ES-I3 (cell line): ENCODE measurements around the gene FAT4.

Experiments used
- H3K36me3 ChIP-seq: 2 replicates; pipeline ENCODE4 v1.6.1; 2013; ENCODE audit warnings: mild to moderate bottlenecking, low read length, control low read depth, moderate library complexity; ENCODE audit not compliant: insufficient read depth
- H3K4me1 ChIP-seq: 2 replicates; pipeline ENCODE4 v1.6.1; 2013; ENCODE audit warnings: mild to moderate bottlenecking, control low read depth, low read length; ENCODE audit not compliant: insufficient read depth
- H3K9ac ChIP-seq: 2 replicates; pipeline ENCODE4 v1.6.1; 2013; ENCODE audit warnings: low read depth, mild to moderate bottlenecking, low read length, moderate library complexity
- H3K9me3 ChIP-seq: 2 replicates; pipeline ENCODE4 v1.6.1; 2013; ENCODE audit warnings: mild to moderate bottlenecking, low read length, moderate library complexity; ENCODE audit not compliant: control insufficient read depth, insufficient read depth

Gene FAT4

DNA sequence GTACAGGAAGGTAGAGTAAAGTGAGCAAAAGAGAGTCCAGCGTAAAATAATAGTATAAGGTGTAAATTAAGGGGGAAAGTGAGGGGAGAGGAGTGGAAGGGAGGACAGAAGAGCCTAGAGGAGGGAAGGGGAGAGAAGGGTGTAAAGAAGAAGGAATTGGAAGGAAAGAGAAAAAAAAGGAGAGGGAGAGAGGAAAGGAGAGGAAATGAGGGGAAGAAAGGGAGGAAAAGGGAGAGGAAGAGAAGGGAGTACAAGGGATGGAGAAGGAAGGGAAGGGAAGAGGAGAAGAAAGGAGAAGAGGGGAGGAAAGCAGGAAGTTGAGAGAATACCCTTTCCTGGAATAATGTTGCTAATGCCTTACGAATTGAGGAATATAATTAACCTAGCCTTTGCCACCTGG is 3.3 kb upstream of the FAT4 start:
- Histone ChIP-seq H3K9ac (no peak overlapping the region), H3K36me3 (no peaks in the 10 kb centered on the region), H3K9me3 (no peaks in the 10 kb centered on the region), H3K4me1 (no peaks in the 10 kb centered on the region; the same call in 1 of the 2 replicates)

DNA sequence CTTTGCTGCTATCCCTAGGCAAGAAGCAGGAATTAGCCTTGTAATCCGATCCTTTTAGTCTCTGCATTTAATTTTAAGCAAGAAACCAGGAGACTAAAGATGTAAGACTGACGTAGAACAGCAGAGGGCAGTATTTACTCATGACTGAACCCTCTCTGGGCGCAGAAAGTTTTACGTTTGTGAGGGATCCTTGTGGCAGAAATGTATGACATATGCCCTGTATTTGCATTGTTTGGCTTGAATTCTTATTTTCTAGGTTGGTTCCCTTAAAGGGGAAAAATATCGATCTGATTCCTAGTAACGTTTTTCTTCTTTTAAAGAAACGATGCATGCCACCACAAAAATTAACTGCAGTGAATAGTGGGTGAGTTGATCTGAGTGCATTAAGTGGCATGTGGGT is 1.3 kb upstream of the FAT4 start:
- Histone ChIP-seq H3K9ac (peak overlapping the region; percentile 84), H3K9me3 (no peaks in the 10 kb centered on the region), H3K4me1 (no peaks in the 10 kb centered on the region; the same call in 1 of the 2 replicates), H3K36me3 (no peaks in the 10 kb centered on the region)

DNA sequence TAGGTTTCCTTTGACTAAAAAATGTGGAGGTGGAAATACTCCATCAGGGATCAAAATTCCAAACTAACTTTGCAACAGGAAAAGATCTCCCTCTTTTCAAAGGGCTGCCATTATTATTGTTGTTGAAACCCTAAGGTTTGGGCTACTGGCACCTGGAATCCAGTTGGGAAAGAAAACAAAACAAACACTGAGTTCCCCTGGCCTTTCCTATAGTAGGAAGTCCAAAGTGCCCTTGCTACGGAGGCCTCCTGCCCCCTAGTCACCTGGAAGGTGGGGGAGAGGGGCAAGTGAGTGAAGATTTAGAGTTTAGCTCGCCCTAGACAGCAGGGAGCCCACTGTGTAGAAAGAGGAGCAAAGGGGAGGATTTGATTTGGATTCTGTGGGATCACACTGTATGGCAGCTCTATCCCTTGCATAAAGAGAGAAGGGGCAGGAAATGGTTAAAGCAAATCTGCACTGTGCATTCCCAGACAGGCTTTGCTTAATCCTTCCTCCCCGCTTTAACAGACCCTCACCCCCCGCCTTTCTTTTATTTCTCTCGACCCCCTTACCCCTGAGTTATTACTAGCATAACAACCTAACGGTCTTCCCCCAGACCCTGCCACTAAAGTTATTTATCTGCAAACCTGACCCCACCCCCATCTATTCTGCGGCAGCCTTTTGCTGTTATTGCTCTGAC is 627 bp upstream of the FAT4 start:
- Histone ChIP-seq H3K9me3 (no peaks in the 10 kb centered on the region), H3K36me3 (no peaks in the 10 kb centered on the region), H3K4me1 (no peaks in the 10 kb centered on the region; the same call in 1 of the 2 replicates), H3K9ac (peak overlapping the region; percentile 84)

DNA sequence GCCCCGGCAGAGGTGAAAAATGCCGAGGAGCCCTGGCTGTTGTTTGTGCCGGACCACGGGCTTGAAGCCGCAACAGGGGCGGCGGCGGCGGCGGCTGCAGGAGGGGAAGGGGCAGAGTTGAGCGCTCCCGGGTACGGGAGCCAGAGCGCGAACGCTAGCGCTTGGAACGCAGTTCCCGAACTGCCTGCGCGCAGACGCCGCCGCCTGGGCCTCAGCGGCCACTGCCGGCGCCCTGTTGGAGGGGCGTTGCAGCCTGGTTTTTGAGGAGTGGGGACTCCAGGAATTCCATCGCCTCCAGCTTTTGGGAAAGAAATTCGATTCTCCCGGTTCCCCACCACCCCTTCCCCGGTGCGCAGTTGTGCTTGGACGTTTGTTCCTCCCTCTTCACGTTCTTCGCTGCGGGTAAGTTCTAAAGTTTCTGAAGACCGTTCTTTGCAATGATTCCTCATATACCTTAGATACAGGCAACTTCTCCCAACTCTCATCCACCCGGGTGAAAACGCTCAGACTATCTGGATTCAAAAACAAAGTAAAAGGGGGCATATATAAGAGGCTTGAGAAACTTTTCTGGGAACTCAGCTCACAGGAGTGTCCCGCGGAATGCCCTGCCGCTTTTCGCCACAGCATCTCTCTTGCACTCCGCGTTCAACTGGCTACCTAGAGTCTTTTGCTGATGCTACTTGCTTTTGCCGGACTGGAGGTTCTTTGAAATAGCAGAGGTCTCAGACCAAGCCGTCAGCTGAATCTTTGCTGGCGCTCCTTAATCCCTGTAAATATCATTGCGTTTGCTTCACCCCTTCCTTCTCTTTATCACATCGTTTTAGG is 1.0 kb downstream of the FAT4 start:
- Histone ChIP-seq H3K9me3 (no peaks in the 10 kb centered on the region), H3K4me1 (no peaks in the 10 kb centered on the region; the same call in 1 of the 2 replicates), H3K36me3 (no peaks in the 10 kb centered on the region), H3K9ac (peak overlapping the region; percentile 84)

DNA sequence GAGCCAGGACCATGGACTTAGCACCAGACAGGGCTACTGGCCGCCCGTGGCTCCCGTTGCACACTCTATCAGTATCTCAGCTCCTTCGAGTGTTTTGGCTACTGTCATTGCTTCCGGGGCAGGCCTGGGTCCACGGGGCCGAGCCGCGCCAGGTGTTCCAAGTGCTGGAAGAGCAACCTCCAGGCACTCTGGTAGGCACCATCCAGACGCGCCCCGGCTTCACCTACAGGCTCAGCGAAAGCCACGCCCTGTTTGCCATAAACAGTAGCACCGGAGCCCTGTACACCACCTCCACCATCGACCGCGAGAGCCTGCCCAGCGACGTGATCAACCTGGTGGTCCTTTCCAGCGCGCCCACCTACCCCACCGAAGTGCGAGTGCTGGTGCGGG is 1.6 kb downstream of the FAT4 start:
- Histone ChIP-seq H3K9me3 (no peaks in the 10 kb centered on the region), H3K36me3 (no peaks in the 10 kb centered on the region), H3K4me1 (no peaks in the 10 kb centered on the region; the same call in 1 of the 2 replicates), H3K9ac (peak overlapping the region; percentile 84)

DNA sequence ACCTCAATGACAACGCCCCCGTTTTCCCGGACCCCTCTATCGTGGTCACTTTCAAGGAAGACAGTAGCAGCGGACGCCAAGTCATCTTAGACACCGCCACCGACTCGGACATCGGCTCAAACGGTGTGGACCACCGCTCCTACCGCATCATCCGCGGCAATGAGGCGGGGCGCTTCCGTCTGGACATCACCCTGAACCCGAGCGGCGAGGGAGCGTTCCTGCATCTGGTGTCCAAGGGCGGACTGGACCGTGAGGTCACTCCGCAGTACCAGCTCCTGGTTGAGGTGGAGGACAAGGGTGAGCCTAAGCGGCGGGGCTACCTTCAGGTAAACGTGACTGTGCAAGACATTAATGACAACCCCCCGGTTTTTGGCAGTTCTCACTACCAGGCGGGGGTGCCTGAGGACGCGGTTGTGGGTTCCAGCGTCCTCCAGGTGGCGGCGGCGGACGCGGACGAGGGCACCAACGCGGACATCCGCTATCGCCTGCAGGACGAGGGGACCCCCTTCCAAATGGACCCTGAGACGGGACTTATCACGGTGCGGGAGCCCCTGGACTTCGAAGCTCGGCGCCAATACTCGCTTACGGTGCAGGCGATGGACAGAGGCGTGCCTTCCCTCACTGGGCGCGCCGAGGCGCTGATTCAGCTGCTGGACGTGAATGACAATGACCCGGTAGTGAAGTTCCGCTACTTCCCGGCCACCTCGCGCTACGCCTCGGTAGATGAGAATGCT is 2.2 kb downstream of the FAT4 start:
- H3K9ac ChIP-seq: peak overlapping the region; percentile 84; the same call in 1 of the 2 replicates

DNA sequence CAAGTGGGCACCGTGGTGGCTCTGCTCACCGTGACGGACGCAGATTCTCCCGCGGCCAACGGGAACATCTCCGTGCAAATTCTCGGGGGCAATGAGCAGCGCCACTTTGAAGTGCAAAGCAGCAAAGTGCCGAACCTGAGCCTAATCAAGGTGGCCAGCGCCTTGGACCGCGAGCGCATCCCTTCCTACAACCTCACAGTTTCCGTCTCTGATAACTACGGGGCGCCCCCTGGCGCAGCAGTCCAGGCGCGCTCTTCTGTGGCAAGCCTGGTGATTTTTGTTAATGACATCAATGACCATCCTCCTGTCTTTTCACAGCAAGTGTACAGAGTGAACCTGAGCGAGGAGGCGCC is 2.7 kb downstream of the FAT4 start:
- Histone ChIP-seq H3K36me3 (no peaks in the 10 kb centered on the region), H3K9ac (peak overlapping the region; percentile 84; the same call in 1 of the 2 replicates), H3K9me3 (no peaks in the 10 kb centered on the region), H3K4me1 (no peaks in the 10 kb centered on the region; the same call in 1 of the 2 replicates)

More for the DNA sequence above, 2.2 kb downstream of the FAT4 start:
- no peaks in the 10 kb centered on the region for H3K36me3 ChIP-seq
- no peaks in the 10 kb centered on the region for H3K9me3 ChIP-seq
- H3K4me1 ChIP-seq: no peaks in the 10 kb centered on the region; the same call in 1 of the 2 replicates

DNA sequence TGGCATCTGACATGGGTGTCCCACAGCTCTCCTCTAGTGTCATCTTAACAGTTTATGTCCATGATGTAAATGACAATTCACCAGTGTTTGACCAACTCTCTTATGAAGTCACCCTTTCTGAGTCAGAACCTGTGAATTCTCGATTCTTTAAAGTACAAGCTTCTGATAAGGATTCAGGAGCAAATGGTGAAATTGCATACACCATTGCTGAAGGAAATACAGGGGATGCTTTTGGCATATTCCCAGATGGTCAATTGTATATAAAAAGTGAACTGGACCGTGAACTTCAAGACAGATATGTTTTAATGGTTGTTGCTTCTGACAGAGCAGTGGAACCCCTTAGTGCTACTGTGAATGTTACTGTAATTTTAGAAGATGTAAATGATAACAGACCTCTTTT is 4.6 kb downstream of the FAT4 start:
- peak overlapping the region; percentile 9; the same call in 1 of the 2 replicates for H3K9ac ChIP-seq
- no peaks in the 10 kb centered on the region for H3K36me3 ChIP-seq
- no peaks in the 10 kb centered on the region for H3K9me3 ChIP-seq
- H3K4me1 ChIP-seq: peaks cover 8% of the 10 kb centered on the region

DNA sequence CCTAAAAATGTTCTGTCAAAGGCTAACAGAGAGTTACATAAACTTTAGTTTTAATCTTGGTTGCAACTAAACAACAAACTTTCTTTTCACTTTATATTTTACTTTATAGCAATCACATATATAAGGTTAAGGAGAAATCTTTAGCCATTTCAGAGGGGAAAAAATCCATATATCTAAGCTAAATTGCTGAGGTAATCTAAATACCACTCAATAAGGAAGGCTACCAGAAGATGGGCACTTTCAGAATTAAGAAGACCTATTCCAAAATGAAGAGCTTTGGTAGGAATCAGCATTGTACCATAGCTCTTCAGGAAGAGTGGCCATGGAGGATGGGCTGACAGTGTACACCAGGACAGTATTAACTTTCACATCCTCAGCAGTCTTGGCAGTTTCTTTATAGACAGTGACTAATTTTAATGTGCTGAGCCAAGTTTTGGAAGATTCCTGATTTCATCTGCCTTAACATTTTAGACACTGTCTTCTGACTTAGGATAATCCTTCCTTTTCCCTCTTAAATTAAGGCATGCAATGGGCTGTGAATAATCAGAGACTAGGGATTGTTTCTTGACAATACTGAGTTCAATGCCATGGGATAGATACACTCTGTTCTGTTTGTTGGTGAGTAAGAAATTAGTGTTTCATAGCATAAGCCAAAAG is 7.1 kb downstream of the FAT4 start:
- 0 out of 2 replicates have a peak, but pooled peaks cover 1% of the 10 kb centered on the region for H3K36me3 ChIP-seq
- peak overlapping the region; percentile 5; the same call in 1 of the 2 replicates for H3K9ac ChIP-seq
- no peaks in the 10 kb centered on the region for H3K9me3 ChIP-seq
- peaks cover 23% of the 10 kb centered on the region for H3K4me1 ChIP-seq

DNA sequence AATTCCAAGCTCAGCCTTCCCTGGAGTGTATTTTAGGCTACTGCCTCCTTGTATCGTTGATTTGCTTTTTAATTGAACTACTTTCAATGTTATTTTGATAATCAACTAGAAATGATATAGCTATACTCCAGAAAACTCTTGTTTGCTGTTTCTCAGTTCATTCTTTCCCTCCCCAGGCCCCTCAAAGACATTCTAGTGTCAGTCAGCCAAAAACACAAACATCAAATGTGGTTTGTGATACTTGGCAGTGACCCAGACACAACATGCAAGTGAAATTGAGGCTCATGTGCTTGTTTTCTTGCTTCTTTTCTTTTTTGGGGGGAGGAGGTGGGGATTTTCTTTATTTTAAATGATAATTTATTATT is 7.6 kb downstream of the FAT4 start:
- Histone ChIP-seq H3K9me3 (no peaks in the 10 kb centered on the region), H3K36me3 (0 out of 2 replicates have a peak, but pooled peaks cover 3% of the 10 kb centered on the region), H3K4me1 (peaks cover 23% of the 10 kb centered on the region), H3K9ac (peak overlapping the region; percentile 5; the same call in 1 of the 2 replicates)

DNA sequence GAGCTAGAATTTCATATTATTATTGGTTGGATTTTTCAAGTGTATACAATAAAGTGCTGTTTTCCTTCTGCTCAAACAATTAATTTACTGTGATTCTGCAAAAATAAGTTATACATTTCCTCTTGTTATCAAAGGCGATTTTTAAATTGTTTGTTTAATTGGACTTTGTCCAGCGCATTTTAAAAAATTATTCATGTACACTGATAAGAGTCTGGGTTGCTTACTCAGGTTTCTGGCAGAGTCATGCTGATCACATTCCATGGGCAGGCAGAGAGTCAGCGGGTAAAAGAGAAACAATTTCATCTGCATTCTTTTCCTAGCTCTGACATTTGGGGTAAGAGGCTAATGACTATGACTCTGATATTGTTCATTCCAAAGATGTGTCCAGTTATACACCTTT is 8.9 kb downstream of the FAT4 start:
- no peak overlapping the region for H3K9ac ChIP-seq
- peaks cover 23% of the 10 kb centered on the region for H3K4me1 ChIP-seq
- H3K9me3 ChIP-seq: no peaks in the 10 kb centered on the region
- H3K36me3 ChIP-seq: 0 out of 2 replicates have a peak, but pooled peaks cover 3% of the 10 kb centered on the region

DNA sequence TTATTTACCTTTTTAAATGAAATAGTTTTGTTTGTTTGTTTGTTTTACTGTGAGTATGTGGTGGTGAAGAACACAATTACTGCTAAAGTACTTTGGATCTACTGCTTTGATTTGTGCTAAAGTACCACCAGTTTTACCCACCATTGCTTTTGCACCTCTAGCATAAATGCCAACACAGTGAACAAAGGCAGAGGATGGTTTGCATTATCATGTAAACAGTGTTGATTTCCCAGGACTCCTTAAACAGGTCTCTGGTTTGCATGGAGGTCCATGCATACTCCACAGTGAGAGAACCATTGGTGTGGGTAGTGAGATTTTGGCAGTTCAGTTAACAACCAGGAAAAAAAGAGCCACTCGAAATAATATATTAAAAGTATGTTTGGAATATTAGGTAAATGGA is 11.0 kb downstream of the FAT4 start:
- Histone ChIP-seq H3K36me3 (0 out of 2 replicates have a peak, but pooled peaks cover 3% of the 10 kb centered on the region), H3K9ac (no peak overlapping the region), H3K4me1 (peaks cover 23% of the 10 kb centered on the region), H3K9me3 (no peaks in the 10 kb centered on the region)

DNA sequence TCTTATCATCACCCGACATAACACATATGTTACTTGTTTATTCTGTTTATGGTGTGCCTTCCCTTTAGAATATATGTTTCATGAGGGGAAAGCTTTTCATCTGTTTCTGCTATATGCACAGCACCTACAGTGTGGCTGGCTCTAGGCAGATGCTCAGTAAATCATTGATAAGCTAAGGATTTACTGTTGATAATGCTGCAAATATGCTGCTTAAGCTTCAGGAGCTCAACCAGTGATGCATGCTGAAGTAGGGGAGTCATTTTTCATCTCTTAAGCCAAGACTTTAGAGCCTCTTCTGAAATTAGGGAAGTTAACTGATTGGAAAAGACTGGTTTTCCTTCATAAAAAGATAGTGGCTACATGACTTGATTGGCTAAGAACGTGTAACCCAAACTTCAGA is 16.4 kb downstream of the FAT4 start:
- H3K9ac ChIP-seq: no peak overlapping the region
- peaks cover 8% of the 10 kb centered on the region; the same call in 1 of the 2 replicates for H3K4me1 ChIP-seq
- H3K36me3 ChIP-seq: 0 out of 2 replicates have a peak, but pooled peaks cover 3% of the 10 kb centered on the region
- no peaks in the 10 kb centered on the region for H3K9me3 ChIP-seq

DNA sequence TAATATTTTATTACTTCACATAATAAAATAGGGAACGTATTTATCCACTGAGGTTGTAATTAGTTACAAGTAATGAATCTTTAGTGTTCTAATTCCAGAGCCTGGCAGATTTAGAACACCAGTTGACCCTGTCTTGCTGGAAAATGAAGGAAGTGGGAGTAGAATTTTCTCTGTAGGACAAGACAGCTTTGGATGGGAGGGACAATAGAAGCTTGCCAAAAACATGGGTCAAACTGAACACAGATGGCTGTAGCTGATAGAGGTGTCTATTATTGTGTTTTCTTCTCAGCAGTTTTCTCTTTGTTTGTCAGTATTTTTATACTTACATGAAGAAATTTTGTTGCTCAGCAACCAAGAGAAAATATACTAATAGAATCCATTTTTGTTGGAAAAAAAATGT is 20.2 kb downstream of the FAT4 start:
- Histone ChIP-seq H3K36me3 (no peaks in the 10 kb centered on the region), H3K9ac (no peak overlapping the region)

More for the DNA sequence above, 20.2 kb downstream of the FAT4 start:
- peaks cover 8% of the 10 kb centered on the region; the same call in 1 of the 2 replicates for H3K4me1 ChIP-seq
- no peaks in the 10 kb centered on the region for H3K9me3 ChIP-seq
